Measurements from ENCODE around the gene C3orf80. TPM values are rescaled to one million over a fixed set of nuclear protein-coding genes. Genes with fewer than 3 reads are reported as not detected.

Gene C3orf80
- total RNA-seq, 1 experiment from 2014 or later, result 2.4 TPM

GRCh38 chr3:160245261-160245800, 20.1 kb downstream of the C3orf80 start:
- H3K79me2 ChIP-seq (ENCODE audit: insufficient read depth, low read length), result no peaks in the 10 kb centered on the region
- ChIA-PET POLR2A (no interaction called here), RAD21 (ENCODE audit: low non-redundant PET in 1 of 2, low total read pairs in 2 of 2, uncharacterized antibody in 2 of 2, unreplicated experiment in 2 of 2) (no interaction called here), CTCF (no interaction called here)
- H3K4me2 ChIP-seq (ENCODE audit: low read length), result no peak overlapping the region
- H3K27ac ChIP-seq (ENCODE audit: low read depth, low read length), result no peak overlapping the region
- no peaks in the 10 kb centered on the region for H3K27me3 ChIP-seq (ENCODE audit: insufficient read depth, low read length)
- H3K4me3 ChIP-seq (replicated peaks in 1 of 2; ENCODE audit: low read depth in 1 of 2, low read length in 2 of 2), result no peak overlapping the region
- TF ChIP-seq, protein P1, sequence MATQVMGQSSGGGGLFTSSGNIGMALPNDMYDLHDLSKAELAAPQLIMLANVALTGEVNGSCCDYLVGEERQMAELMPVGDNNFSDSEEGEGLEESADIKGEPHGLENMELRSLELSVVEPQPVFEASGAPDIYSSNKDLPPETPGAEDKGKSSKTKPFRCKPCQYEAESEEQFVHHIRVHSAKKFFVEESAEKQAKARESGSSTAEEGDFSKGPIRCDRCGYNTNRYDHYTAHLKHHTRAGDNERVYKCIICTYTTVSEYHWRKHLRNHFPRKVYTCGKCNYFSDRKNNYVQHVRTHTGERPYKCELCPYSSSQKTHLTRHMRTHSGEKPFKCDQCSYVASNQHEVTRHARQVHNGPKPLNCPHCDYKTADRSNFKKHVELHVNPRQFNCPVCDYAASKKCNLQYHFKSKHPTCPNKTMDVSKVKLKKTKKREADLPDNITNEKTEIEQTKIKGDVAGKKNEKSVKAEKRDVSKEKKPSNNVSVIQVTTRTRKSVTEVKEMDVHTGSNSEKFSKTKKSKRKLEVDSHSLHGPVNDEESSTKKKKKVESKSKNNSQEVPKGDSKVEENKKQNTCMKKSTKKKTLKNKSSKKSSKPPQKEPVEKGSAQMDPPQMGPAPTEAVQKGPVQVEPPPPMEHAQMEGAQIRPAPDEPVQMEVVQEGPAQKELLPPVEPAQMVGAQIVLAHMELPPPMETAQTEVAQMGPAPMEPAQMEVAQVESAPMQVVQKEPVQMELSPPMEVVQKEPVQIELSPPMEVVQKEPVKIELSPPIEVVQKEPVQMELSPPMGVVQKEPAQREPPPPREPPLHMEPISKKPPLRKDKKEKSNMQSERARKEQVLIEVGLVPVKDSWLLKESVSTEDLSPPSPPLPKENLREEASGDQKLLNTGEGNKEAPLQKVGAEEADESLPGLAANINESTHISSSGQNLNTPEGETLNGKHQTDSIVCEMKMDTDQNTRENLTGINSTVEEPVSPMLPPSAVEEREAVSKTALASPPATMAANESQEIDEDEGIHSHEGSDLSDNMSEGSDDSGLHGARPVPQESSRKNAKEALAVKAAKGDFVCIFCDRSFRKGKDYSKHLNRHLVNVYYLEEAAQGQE (IDR thresholded peaks at IDR 0.05; ENCODE audit: low read depth), result no peak
- TF ChIP-seq SRF (IDR thresholded peaks at IDR 0.05; ENCODE audit: low read depth) (no peak), EGR1 (IDR thresholded peaks at IDR 0.05; ENCODE audit: low read depth) (no peak), POLR2AphosphoS5 (IDR thresholded peaks at IDR 0.05; ENCODE audit: low read depth, low read length) (no peak), EZH2phosphoT487 (IDR thresholded peaks at IDR 0.05; ENCODE audit: borderline replicate concordance) (no peak), POLR2A (IDR thresholded peaks at IDR 0.05; ENCODE audit: borderline replicate concordance, extremely low read depth, insufficient read depth, insufficient read length) (no peak), MAX (IDR thresholded peaks at IDR 0.05) (no peak), JUND (IDR thresholded peaks at IDR 0.05) (no peak), ZFX (IDR thresholded peaks at IDR 0.05) (no peak), ELF1 (IDR thresholded peaks at IDR 0.05; ENCODE audit: borderline replicate concordance, low read depth) (no peak), FOSL1 (IDR thresholded peaks at IDR 0.05; ENCODE audit: low read depth) (no peak), CBX3 (IDR thresholded peaks at IDR 0.05; ENCODE audit: low read depth) (no peak)
- H3K36me3 ChIP-seq (ENCODE audit: control insufficient read depth in 1 of 2, insufficient read depth in 2 of 2, low read length in 2 of 2), result no peaks in the 10 kb centered on the region
- ATAC-seq, result no peak
- no peak overlapping the region for H2AFZ ChIP-seq (ENCODE audit: low read depth, low read length, poor library complexity, severe bottlenecking)
- intact Hi-C loops (cut with micrococcal nuclease), result no loop called here
- BruUV-seq (replicated peaks), result no TSS peak
- H3K9ac ChIP-seq (ENCODE audit: low read length), result no peak overlapping the region
- no peaks in the 10 kb centered on the region for H3K9me3 ChIP-seq (ENCODE audit: control insufficient read depth in 1 of 2, insufficient read depth in 1 of 2, low read depth in 1 of 2, low read length in 2 of 2)
- H3K4me1 ChIP-seq (ENCODE audit: control insufficient read depth in 1 of 2, insufficient read depth in 2 of 2, low read length in 2 of 2), result peaks cover 0 to 11% of the 10 kb centered on the region in 2 experiments; a peak in 2 of 4 replicates
- H3K9me2 ChIP-seq (ENCODE audit: insufficient read depth), result no peaks in the 10 kb centered on the region
- DNase-seq (ENCODE audit: low read depth, low spot score), result no peak
- H4K20me1 ChIP-seq (ENCODE audit: insufficient read depth), result no peaks in the 10 kb centered on the region

Data from HCT116 (cell line).